Breast epithelium (tissue), 4 donors: ENCODE measurements around the gene PMFBP1. TPM values are rescaled to one million over a fixed set of nuclear protein-coding genes. Genes with fewer than 3 reads are reported as not detected.

Experiments used
- DNase-seq, 2 donors: peaks; one replicate each; pipeline ENCODE4 v3.0.0-alpha.2; 2019; ENCODE audit warnings: low spot score in 2 of 2
- H3K27ac ChIP-seq, 2 donors: fragments of 200-600 bp; sonication (generic) in 1 of 2; one replicate each; pipeline ENCODE4 v1.5.1; 2016 to 2019; ENCODE audit warnings: mild to moderate bottlenecking in 1 of 2
- H3K27me3 ChIP-seq, 2 donors: fragments of 200-600 bp; sonication (generic) in 1 of 2; one replicate each; pipeline versions ENCODE4 v1.5.1 to v1.6.0; 2017 to 2019; ENCODE audit warnings: control low read depth in 1 of 2, mild to moderate bottlenecking in 1 of 2
- H3K36me3 ChIP-seq: fragments of 200-600 bp; one replicate; pipeline ENCODE4 v1.5.1; 2019
- H3K4me1 ChIP-seq, 2 donors: fragments of 200-600 bp; sonication (generic); one replicate each; pipeline ENCODE4 v1.5.1; 2016 to 2019; ENCODE audit warnings: control low read depth in 1 of 2
- H3K4me3 ChIP-seq, 3 donors: fragments of 200-600 bp; sonication (generic); 1 replicate in 2 of 3; 2 replicates in 1 of 3; pipeline ENCODE4 v1.5.1; 2016 to 2019; ENCODE audit warnings: mild to moderate bottlenecking in 3 of 3, moderate library complexity in 2 of 3
- H3K9me3 ChIP-seq, 2 donors: fragments of 200-600 bp; sonication (generic) in 1 of 2; one replicate each; pipeline ENCODE4 v1.5.1; 2016 to 2019; ENCODE audit warnings: control low read depth in 1 of 2
- CTCF ChIP-seq, 3 donors: fragments of 450-650 bp; IDR thresholded peaks; one replicate each; pipeline ENCODE4 v1.5.1; 2016 to 2017; ENCODE audit warnings: antibody characterized with exemption in 3 of 3, mild to moderate bottlenecking in 3 of 3, moderate library complexity in 3 of 3
- POLR2A ChIP-seq: fragments of 450-650 bp; IDR thresholded peaks from one replicate; pipeline ENCODE4 v1.6.1; 2016; ENCODE audit warnings: antibody characterized with exemption, mild to moderate bottlenecking, moderate library complexity
- POLR2AphosphoS5 ChIP-seq, 3 donors: sonication (generic); formaldehyde crosslinking; IDR thresholded peaks; one replicate each; pipeline ENCODE4 v1.6.1; 2017; ENCODE audit warnings: antibody characterized with exemption in 3 of 3
- intact Hi-C: fragments of 100-400 bp; cut with DNase I; formaldehyde crosslinking; loops from one replicate; pipeline ENCODE4 v1.15.1; 2023; ENCODE audit warnings: low total_unique reads
- total RNA-seq, 3 donors: library from RNA; depleted of rRNA; stranded (reverse); fragments of >200 nt; gene quantifications; one replicate each; pipeline ENCODE4 v1.1.0, GENCODE V29; 2016

Gene PMFBP1
- total RNA-seq, 3 donors from 2014 or later = 0.33 to 2.2 (median 1.8) TPM

GRCh38 chr16:72108353-72109102 is 63.4 kb downstream of the PMFBP1 start:
- Histone ChIP-seq H3K4me3 (no peak overlapping the region), H3K27ac (no peak overlapping the region), H3K27me3 (no peaks in the 10 kb centered on the region), H3K36me3 (peaks cover 52% of the 10 kb centered on the region), H3K9me3 (no peaks in the 10 kb centered on the region), H3K4me1 (no peaks in the 10 kb centered on the region)
- DNase-seq = no peak
- TF ChIP-seq POLR2A = no peak
- TF ChIP-seq POLR2AphosphoS5 (IDR thresholded peaks at IDR 0.05) = no peak
- no peak for TF ChIP-seq CTCF (IDR thresholded peaks at IDR 0.05)
- intact Hi-C loops = no loop called here

DNA sequence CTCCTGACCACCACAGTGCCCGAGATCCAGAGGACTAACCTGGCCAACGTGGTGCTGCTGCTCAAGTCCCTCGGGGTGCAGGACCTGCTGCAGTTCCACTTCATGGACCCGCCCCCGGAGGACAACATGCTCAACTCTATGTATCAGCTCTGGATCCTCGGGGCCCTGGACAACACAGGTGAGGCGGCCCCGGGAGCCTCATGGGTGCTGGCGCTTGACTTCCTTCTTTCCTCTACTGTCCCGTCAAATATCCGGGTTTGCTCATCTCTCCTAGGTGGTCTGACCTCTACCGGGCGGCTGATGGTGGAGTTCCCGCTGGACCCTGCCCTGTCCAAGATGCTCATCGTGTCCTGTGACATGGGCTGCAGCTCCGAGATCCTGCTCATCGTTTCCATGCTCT is 64.6 kb downstream of the PMFBP1 start:
- Histone ChIP-seq H3K27me3 (no peaks in the 10 kb centered on the region), H3K9me3 (no peaks in the 10 kb centered on the region), H3K4me3 (no peak overlapping the region), H3K36me3 (peaks cover 52% of the 10 kb centered on the region), H3K4me1 (no peaks in the 10 kb centered on the region), H3K27ac (no peak overlapping the region)
- intact Hi-C loops = no loop called here
- DNase-seq = no peak
- TF ChIP-seq POLR2AphosphoS5 (IDR thresholded peaks at IDR 0.05) = no peak

DNA sequence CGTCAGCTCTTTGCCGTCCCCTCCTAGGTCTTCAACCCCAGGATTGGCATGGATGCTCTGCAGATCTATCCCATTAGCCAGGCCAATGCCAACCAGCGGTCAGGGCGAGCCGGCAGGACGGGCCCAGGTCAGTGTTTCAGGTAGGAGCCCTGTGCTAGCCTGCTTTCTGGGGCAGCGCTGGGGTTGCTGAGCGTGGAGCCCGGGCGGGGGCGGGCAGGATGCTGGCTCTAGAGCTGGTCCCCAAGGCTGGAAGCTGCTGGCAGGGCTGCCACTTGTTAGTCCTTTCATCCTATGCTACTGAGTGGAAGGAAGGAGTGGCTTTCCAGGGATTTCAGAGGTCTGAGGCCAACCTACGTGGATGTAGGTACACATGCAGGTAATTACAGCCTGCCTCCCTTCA is 66.0 kb downstream of the PMFBP1 start:
- Histone ChIP-seq H3K4me1 (no peaks in the 10 kb centered on the region), H3K4me3 (no peak overlapping the region), H3K27ac (no peak overlapping the region), H3K27me3 (no peaks in the 10 kb centered on the region), H3K36me3 (peaks cover 51% of the 10 kb centered on the region), H3K9me3 (no peaks in the 10 kb centered on the region)
- TF ChIP-seq POLR2A (no peak), POLR2AphosphoS5 (IDR thresholded peaks at IDR 0.05) (no peak)
- intact Hi-C loops = no loop called here
- DNase-seq = no peak

GRCh38 chr16:72104905-72105304 is 67.0 kb downstream of the PMFBP1 start:
- Histone ChIP-seq H3K27me3 (no peaks in the 10 kb centered on the region), H3K4me1 (no peaks in the 10 kb centered on the region), H3K4me3 (no peak overlapping the region), H3K36me3 (peaks cover 51% of the 10 kb centered on the region), H3K9me3 (no peaks in the 10 kb centered on the region), H3K27ac (no peak overlapping the region)
- no peak for DNase-seq
- intact Hi-C loops = no loop called here
- TF ChIP-seq POLR2AphosphoS5 (IDR thresholded peaks at IDR 0.05) = no peak
- TF ChIP-seq POLR2A = no peak
- no peak for TF ChIP-seq CTCF (IDR thresholded peaks at IDR 0.05)

DNA sequence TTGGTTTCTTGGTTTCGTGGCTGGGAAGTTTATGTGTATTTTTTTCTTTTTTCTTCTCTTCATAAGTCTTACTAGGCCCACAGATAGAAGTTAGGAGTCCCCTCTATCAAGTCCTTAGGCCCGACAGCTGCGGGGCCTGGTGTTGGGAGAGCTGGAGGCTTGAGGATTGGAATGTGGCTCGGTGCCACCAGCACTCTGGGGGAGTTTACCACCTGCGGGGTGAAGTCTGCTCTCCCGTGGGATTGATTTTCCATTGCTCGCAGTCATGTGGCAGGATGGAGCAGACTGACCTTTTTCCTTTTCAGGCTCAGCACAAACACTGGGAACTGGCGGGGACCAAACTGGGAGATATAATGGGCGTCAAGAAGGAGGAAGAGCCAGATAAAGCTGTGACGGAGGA is 70.8 kb downstream of the PMFBP1 start:
- H3K36me3 ChIP-seq = peaks cover 52% of the 10 kb centered on the region
- intact Hi-C loops = no loop called here

More for the DNA sequence above, 70.8 kb downstream of the PMFBP1 start:
- Histone ChIP-seq H3K27me3 (no peaks in the 10 kb centered on the region), H3K27ac (no peak overlapping the region), H3K4me1 (no peaks in the 10 kb centered on the region), H3K4me3 (no peak overlapping the region), H3K9me3 (no peaks in the 10 kb centered on the region)
- no peak for TF ChIP-seq POLR2A
- TF ChIP-seq CTCF (IDR thresholded peaks at IDR 0.05) = no peak
- no peak for TF ChIP-seq POLR2AphosphoS5 (IDR thresholded peaks at IDR 0.05)
- DNase-seq = no peak
